Stimulated activated CD8-positive, alpha-beta memory T cell treated with anti-CD3 and anti-CD28 coated beads, Interleukin-7, amount 100 ng/mL, for 24 hours (primary cell): ENCODE measurements around the gene RAB3IL1.

Source experiments
- DNase-seq: peaks from one replicate; pipeline ENCODE4 v3.0.0-alpha.2; 2020; ENCODE audit warnings: low read depth

Gene RAB3IL1

DNA sequence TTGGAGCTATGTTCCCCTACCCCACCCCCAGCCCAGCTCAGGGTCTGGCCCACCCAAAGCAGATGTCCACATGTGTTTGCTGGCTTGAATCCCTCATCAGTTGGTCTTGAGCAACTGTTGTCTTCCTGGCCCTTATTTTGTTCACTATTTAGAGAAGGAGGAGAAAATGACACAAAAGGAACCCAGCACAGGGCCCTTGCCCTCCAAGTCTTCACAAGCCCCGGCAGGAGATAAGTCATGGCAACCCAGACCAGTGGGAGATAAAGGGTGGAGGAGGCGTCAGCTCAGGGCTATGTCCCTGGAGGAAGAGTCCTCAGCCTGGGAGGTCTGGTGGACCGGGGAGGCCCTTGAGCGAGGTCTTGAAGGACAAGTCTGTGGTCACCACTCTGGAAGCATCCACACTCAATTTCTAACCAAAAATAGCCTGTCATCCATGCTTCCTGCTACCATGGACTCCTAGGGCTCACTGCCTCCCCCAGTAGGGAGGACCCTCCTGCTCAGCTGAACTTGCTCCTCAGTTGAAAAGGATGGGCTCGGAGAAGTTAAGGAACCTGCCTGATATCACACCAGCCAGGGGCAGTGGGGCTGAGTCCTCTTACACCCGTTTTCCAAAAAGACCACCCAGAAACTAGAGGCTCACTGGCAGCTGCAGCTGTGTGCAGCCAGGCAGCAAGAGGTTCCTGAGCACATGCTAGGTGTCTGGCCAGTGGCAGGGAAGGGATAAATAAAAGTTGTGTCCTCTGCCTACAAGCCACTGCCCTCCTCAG lies 1.8 kb upstream of the RAB3IL1 start:
- no peak for DNase-seq

DNA sequence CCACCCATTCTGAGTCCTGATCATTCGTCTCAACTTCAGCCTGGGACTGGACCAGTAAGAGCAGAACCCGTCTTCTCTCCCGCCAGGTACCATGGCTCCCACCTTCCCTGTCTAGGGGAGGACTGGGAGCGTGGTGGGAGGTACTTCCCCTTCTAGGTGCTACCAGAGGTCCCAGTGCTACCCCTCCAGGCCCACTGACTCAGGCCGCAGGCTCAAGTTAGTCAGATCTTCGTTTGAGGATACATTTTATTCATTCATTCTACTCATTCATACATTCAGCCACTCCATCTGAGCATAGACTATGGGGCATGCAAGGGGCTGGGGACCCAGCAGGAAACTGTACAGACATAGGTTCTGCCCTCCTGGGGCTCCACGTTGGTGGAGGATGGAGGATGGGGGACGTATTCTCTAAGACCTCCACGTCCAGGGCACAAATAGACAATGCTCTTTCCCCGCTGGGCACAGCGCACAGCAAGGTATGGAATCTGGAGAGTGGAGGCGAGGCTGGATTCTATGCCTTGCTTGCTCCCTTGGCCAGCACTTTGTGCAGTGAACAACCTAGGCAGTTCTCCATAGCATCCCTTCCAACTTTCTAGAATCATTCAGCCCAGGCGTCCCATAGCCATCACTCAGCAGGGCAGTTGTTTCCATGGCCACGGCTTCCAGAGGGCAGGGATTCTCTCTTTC lies 1.0 kb upstream of the RAB3IL1 start:
- DNase-seq, result no peak

DNA sequence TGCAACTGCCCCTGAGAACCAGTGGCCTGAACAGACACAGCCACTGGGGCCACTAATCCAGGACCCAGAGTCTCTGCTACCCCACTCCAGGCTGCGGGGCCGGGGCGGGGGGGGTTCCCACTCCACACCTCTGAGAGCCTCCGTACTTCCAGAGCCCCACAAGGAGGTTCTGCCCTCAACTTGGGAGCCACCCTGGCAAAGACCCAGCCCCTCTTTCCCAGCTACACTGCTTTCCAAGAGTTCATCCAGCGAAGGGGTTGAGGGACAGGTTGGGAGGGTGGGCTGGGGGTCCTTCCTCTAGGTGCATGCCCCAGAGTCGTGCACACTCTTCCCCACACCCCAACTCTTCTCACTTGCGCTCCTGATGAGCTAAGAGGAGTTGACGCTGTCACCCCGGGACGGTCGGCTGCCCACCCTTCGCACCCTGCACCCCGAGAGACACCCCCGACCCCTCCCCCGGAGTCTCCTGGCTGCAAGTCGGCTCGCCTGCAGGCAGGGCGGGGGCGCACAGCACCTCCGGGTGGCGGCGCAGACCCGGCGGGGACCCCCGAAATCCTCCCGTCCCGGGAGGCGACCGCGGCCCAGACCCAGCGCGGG lies 531 bp downstream of the RAB3IL1 start:
- no peak for DNase-seq

DNA sequence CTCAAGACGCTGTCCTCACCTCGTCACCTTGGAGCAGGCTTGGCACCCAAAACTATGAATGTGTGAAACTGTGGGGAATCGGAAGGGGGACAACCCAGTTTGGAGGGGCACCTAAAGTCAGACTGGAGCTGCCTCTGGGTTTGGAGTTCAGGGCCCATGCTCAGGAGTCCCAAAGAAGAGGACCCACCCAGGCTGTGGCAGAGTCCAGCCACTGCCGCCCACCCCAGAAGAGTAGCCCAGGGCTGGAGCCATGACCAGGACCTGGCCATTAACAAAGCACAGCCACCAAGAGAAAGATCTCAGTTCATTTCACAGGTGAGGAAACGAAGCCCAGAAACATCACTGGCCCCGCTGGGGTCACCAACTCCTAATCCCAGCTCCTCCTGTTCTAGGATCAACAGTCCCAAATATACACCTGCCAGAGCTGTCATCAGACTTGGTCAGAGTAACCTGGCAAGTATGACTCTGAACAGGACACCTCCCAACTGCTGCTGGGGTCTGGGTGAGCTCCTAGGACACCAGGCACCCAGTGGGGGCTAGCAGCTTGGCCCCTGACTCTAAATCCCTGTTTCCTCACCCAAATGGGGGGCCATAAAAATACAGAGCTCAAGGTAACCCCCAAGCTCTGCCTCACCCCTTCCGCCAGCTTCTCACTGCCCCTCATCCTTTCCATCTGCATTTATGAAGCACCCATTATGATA lies 2.7 kb downstream of the RAB3IL1 start:
- DNase-seq, result no peak

DNA sequence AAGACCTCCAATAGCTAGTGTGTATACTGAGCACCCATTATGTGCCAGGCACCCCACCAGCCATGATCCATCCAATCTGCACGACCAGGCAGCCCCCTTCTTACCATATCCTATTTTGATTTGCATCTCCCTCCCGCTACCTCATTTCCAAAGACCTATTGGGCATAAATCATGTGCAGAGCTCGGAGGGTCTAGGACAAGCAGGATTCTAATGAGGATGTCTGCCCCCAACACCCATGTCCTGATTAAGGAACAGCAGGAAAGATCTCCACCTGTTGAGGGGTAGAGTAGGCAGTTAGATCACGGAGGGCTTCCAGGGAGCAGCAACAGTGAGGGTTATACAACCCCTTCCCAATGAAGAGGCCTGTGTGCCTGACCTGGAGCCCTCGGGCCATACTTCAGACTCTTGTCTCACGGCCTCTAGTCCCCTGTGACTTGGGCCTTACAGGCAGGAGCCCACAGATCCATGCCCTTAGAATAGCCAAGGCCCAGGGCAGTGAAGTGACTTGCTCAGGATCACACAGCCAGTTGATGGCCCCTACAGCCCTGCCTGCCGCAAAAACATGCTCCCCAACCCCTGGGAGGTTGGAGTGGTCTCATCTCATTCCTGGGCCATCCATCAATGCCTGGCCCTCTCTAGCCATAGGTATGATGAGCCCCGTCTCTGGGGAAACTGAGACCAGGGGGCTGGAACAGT lies 3.5 kb downstream of the RAB3IL1 start:
- no peak for DNase-seq

DNA sequence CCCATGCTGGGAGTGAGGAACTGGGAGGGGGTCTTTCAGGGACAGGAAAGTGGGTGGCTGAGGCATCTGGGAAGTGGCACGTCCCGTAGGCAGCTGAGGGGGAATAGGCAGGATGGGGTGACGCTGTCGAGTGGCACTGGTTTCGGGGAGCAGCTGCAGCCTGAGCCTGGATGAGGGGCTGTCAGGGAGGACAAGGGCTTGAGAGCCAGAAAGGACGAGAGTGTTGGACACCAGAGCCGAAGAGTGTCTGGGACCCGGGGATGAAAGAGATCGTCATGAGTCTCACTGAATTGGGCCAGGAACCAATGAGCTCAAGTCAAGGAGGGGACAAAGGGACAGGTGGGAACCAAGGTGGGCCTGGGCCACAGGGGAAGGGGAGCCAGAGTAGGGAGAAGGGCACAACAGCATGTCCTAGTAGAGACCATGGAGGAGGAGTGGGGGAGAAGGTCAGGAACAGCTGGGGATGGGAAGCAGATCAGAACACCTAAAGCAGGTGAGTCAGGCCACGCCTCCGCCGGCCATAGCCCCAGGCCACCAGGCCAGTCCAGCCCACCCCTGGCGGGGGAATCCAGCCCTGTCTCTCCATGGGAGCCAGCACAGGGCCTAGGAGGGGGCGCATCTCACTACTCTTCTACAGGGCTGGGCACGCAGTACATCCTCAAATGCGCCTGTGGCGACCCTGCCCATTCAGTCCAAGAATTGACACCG lies 4.2 kb downstream of the RAB3IL1 start:
- no peak for DNase-seq

DNA sequence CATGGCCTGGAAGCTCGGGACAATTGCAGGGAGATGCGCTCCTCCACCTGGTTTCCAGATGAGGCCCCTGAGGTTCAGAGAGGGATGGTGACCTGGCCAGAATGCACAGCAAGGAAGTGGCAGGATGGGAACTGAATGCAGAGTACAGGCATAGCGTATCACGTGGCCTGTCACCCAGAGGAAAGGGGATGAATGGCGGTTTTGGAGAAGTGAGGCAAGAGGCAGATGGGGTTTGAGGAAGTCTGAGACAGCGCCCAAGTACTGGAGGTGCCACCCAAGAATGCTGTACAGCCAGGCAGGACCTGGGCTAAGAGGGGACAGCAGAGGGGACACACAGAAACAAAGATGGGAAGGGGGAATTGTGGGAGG lies 4.9 kb downstream of the RAB3IL1 start:
- DNase-seq, result no peak

DNA sequence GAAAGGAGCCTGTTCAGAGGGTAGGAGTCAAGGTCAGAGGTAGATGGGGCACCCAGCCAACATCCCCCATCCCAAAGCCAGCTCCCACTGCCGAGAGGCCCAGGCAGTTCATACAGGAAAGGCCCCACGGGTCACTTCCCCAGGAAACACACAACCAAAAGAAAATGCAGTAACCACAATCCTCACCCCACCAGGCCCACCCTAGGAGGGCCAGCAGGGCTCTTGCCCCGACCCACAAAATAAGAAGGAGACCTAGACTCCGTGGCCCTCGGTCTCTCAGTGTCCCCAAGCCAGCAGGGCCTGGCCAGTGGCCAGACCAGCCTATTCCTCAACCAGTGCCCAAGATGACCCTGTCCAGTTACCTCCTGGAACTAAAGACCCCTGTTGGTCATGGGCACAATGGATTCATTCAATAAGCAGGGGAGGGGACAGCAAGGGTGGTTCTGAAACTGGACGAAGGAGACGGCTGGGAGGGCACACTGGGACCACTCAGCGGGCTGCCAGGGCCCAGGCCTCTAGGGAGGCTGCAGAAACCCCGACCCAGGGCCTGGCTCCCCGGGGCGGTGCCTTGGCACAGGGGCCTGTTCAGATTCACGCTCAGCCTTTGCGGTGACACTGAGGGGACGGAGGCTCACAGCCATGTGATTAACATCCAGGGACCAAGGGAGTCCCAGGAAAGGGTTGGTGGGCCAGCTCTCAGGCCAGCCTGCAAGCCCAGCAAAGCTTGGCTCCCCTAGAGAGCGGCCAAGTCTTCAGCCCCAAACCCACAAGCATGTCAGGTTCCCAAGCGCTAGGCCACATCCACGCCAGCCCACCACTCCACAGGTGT lies 5.5 kb downstream of the RAB3IL1 start:
- DNase-seq, result no peak

DNA sequence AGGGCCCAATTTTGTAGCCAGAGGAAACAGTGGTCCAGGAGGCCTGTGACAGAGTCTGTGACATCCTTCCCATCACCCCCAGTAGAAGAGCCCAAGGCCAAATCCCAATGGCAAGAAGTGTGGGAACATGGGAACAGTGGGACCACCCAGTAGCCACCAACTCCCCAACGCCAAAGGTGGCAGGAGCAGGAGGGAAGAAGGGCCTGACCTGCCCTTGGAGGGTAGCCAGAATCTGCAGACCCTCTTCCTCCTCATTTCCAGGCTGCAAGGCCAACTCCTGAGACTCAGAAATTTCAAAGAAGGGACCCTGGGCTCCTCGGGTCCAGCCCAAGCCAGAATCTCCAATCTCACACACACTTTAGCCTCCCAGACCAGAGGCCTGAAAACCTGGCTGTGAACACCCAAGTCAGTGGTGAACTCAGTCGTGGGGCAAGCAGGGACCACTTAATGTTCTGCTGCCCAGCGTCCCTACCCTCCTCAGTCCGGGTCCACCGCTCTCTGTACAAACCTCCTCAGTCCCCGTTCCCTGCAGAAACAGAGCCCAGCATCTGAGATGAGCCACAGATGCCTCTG lies 6.2 kb downstream of the RAB3IL1 start:
- DNase-seq, result no peak

DNA sequence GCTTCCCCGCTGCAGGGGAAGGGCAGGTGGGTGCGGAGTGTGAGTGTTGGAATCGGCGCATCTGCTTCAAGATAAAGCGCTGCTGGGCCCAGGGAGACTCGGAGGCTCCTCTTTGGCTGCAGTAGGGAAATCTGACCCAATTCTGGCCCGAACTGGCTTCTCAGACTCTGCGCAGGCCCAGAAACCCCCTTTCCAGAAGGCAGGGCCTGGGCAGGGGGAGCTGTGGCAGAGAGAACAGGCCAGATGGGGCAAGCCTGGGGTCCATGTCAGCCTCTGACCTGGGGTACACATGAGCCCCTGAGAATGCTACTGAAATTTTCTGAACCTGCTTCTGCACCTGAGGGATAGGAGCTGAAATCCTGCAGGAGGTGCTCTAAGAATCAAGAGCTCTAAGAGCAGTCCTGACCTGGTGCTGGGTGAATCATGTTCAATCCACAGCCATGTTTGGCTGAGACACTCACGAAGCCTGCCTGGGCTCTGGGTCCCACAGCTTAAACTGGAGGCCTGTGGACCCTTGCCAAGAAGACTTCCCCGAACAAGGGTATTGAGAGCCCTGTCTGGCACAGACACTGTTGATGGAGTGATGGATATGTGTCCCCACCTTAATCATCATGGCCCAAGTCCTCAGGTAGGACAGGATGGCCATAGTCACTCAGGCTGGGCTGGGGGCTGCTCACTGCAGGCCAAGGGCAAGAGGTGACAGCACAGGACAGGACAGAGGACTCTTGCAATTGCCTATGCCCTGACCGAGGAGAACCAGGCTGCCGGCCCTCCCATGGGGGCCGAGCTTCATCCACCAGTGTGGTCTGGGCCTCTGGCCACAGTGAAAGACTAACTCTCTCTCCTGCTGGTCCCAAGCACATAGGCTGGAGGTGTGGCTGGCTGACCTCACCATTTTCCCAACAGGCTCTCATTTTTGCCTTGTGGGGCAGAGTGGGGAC lies 6.9 kb downstream of the RAB3IL1 start:
- DNase-seq, result no peak

DNA sequence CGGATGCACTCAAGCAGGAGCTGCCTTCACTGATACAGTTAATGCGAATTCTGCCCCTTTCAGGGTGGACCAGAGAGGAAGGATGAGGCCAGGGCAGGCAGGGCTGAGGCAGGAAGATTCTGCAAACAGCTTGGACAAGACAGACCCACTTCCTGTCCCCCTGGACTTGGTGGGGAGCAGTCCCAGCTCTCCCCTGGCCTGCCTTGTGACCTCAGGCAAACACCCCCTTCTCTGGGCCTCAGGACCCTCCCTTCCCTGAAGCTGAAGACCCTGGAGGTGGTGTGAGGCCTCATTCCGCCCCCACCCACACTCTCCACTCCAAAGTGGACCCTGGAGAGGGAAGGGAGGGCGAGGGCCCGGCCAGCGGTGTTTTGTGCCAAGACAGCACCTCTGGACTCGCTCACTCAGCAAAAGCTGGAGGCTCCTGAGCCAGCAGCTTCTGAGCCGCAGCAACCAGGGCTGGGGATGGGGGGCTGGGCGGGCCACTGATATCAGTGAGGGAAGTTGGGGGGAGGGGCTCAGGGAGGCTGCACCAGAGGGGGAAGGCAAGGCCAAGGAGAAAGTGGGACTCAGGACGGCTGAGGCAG lies 8.5 kb downstream of the RAB3IL1 start:
- DNase-seq, result no peak

DNA sequence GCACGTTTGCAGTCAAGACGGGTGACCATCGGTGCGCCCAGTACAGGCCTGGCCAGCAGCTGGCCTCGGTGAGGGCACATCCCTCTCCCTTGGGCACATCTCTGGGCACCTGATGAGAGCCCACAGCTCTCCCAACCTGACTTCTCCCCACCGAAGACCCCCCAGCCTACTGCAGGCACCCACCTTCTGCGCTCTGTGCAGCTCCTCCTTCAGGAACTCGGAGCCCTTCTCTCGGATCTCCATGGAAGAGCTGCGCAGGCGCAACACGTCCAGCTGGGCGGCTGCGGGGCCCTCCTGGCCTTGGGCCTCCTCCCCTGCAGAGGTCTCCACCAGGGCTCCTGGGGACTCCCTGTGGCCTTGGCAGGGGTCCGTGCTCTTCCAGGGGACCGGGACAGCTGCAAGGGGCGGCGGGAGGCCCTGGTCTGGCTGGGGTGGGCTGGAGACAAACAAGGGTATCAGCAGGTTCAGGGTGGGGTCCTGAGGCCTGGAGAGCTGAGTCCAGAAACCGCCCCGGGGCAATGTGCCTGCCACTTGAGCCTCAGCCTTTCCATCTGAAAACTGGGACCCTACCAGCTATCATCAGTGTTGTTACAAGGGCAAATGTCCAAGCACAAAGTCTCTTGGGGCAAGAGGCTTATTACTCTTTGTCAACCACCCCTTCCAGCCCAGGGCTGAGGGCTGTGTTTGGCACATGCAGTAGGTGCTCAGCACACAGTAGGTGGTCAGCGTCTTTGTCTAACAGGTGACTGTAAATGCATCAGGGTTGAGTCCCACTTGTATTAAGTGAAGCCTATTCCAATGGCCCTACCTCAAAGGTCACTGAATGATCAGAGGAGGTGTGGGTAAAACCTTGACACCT lies 9.3 kb downstream of the RAB3IL1 start:
- no peak for DNase-seq

DNA sequence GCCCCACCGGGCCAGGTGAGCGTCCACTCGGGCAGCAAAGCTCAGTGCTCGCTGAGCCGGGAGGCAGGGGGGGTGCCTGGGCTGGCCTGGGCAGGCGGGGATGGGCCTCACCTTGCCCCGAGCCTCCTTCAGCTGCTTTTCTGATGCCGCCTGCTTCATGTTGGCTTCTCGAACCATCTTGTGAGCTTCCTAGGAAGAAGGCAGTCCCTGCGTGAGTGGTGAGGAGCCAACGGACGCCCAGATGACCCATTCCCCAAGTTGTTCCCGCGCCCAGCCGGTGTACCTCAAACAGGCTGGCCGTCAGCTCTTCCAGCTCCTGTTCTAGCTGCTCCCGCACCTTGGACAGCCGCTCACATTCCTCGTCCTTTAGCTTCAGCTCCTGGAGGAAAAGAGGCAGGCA lies 10.1 kb downstream of the RAB3IL1 start:
- no peak for DNase-seq

DNA sequence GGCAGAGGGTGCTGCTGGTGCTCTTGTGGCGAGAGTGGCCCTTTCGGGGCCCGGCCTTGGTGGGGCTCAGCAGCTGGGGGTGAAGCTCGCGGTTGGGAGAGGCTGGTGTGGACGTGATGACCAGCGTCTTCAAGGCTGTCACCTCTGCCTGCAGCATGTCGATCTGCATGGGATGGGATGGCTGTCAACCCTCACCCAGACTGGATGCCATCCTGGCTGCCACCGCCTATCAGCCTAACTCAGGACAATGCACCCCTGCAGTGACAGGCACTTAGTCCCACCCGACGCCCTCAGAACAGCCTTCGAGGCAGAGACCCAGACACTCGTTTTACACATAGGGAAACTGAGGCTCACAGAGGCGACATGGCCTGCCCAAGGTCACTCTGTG lies 10.8 kb downstream of the RAB3IL1 start:
- no peak for DNase-seq

DNA sequence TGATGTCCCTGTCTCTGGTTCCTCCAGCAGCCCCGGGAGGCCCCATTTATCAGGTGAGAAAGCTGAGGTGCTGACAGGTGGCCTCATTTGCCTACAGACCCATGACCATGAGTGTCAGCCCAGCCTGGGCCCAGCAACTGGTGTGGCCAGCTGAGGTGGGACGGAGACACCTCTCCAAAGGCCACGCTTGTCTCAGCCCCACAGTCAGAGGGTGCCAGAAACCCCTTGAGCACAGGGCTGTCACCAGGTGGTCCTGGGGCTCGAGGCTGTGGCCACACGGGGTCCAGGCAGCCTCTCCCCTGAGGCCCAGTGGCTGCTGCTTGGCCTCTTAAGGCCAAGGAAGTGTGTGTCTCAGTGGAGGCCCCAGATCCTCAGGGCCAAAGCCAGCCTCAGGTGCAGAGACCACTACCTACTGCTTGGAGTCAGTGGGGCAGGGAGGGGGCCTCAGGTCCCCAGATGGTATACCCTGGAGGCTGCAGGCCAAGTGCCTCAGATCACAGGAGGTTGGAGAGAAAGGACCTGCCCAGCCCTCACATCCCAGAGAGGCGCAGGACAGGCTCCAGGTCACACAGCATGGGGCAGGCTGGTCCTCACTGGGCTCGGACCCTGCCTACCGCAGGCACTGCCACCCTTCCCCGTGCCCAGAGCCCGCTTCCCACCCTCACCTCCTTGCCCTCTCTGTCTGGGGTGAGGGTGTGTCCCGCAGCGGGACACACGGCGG lies 11.4 kb downstream of the RAB3IL1 start:
- DNase-seq, result no peak

DNA sequence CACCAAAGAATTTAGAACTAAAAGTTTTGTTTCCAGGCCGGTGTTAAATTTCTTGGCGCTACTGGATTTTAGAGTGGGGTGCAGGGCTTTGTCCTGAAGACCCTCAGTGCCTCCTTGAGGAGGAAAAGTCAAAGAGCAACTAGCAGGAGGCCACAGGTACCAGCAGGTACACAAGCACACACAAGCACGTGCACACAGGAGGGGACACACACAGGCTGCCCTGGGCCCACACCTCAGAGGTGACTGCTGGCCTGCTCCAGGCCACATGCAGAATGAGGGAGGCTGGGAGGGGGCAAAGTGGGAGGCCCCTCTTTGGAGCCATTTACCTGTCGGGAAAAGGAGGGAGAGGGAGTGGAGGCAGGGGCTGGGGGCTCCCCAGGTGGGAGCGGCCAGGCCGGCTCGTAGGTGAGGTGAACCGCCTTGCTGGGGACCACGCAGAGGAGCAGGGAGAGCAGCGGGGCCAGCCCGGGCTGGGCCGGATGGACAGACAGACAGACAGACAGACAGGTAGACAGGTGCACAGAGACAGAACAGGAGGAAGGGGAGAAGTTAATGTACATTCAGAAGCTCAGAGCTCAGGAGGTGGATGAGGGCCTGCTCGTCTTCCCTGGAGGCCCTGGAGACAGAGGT lies 12.2 kb downstream of the RAB3IL1 start:
- no peak for DNase-seq
